SK-N-SH (cell line): ENCODE results near the gene ADCY1.
"Not testable (repeated sequence)": the region's sequence is repeated elsewhere in the genome, so short reads cannot be mapped to it uniquely, and the experiment has no call there.

Source experiments
- CTCF ChIP-seq: fragments of 200-600 bp; sonication (generic); IDR thresholded peaks from 2 replicates; pipeline ENCODE4 v1.6.1; 2017; ENCODE audit warnings: antibody characterized with exemption, mild to moderate bottlenecking, moderate library complexity
- ELF1 ChIP-seq: IDR thresholded peaks from 2 replicates; pipeline ENCODE4 v1.4.0; 2012
- POLR2AphosphoS5 ChIP-seq: IDR thresholded peaks from 2 replicates; pipeline ENCODE4 v1.6.1; 2012; ENCODE audit warnings: low read depth, low read length
- RAD21 ChIP-seq: IDR thresholded peaks from 2 replicates; pipeline ENCODE4 v1.6.1; 2012; ENCODE audit warnings: mild to moderate bottlenecking, low read length
- RFX5 ChIP-seq: IDR thresholded peaks from 2 replicates; pipeline ENCODE4 v1.6.1; 2012; ENCODE audit warnings: mild to moderate bottlenecking, improper control_type of control experiment, low read length
- RXRA ChIP-seq: IDR thresholded peaks from 2 replicates; pipeline ENCODE4 v1.4.0; 2012; ENCODE audit warnings: low read depth, mild to moderate bottlenecking, borderline replicate concordance
- TAF1 ChIP-seq: IDR thresholded peaks from 2 replicates; pipeline ENCODE4 v1.6.1; 2012; ENCODE audit warnings: low read depth, mild to moderate bottlenecking, low read length, moderate library complexity, borderline replicate concordance
- TCF12 ChIP-seq: IDR thresholded peaks from 2 replicates; pipeline ENCODE4 v1.4.0; 2012
- YY1 ChIP-seq: IDR thresholded peaks from 2 replicates; pipeline ENCODE4 v1.4.0; 2012; ENCODE audit warnings: low read depth, mild to moderate bottlenecking
- ZBTB33 ChIP-seq: IDR thresholded peaks from 2 replicates; pipeline ENCODE4 v1.4.0; 2012; ENCODE audit warnings: low read depth, borderline replicate concordance
- TF ChIP-seq, protein P1 (sequence below): fragments of 150-350 bp; IDR thresholded peaks from 2 replicates; pipeline ENCODE4 v1.6.1; 2016; ENCODE audit warnings: mild to moderate bottlenecking, low read depth, low read length

- TF ChIP-seq ZBTB33, CTCF, POLR2AphosphoS5, TAF1, RFX5, RXRA, ELF1, YY1, RAD21, TCF12: not testable (repeated sequence)
- TF ChIP-seq, protein P1, sequence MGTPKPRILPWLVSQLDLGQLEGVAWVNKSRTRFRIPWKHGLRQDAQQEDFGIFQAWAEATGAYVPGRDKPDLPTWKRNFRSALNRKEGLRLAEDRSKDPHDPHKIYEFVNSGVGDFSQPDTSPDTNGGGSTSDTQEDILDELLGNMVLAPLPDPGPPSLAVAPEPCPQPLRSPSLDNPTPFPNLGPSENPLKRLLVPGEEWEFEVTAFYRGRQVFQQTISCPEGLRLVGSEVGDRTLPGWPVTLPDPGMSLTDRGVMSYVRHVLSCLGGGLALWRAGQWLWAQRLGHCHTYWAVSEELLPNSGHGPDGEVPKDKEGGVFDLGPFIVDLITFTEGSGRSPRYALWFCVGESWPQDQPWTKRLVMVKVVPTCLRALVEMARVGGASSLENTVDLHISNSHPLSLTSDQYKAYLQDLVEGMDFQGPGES: not testable (repeated sequence)
Observed at GRCh38 chr7:45751352-45751751, 177.2 kb downstream of the ADCY1 start.
